H9 (cell line): ENCODE data around the gene SETD7. TPM values are rescaled to one million over a fixed set of nuclear protein-coding genes. Genes with fewer than 3 reads are reported as not detected.

Source experiments
- DNase-seq: peaks from one replicate; pipeline ENCODE4 v3.0.0-alpha.2; 2017
- H2AFZ ChIP-seq: one replicate; pipeline ENCODE4 v1.6.1; 2013; ENCODE audit warnings: mild to moderate bottlenecking, low read length, control low read depth, moderate library complexity
- H2AK5ac ChIP-seq: 2 replicates; pipeline ENCODE4 v1.6.1; 2013; ENCODE audit warnings: low read length, control low read depth, mixed read lengths; ENCODE audit not compliant: insufficient read length
- H2BK120ac ChIP-seq: one replicate; pipeline ENCODE4 v1.6.1; 2013; ENCODE audit warnings: low read depth, mild to moderate bottlenecking, low read length, control low read depth, inconsistent platforms; ENCODE audit not compliant: poor library complexity, severe bottlenecking
- H2BK12ac ChIP-seq: 2 replicates; pipeline ENCODE4 v1.6.1; 2013; ENCODE audit warnings: low read length, control low read depth, mixed read lengths, low read depth; ENCODE audit not compliant: insufficient read length
- H2BK15ac ChIP-seq: 2 replicates; pipeline ENCODE4 v1.6.1; 2013; ENCODE audit warnings: low read depth, low read length, control low read depth
- H2BK20ac ChIP-seq: one replicate; pipeline ENCODE4 v1.6.1; 2013; ENCODE audit warnings: low read depth, mild to moderate bottlenecking, low read length, control low read depth, inconsistent platforms; ENCODE audit not compliant: poor library complexity, severe bottlenecking
- H2BK5ac ChIP-seq: 2 replicates; pipeline ENCODE4 v1.6.1; 2013; ENCODE audit warnings: low read length, control low read depth, mixed read lengths; ENCODE audit not compliant: insufficient read length
- H3K14ac ChIP-seq: 2 replicates; pipeline ENCODE4 v1.6.1; 2013; ENCODE audit warnings: low read length, control low read depth; ENCODE audit not compliant: insufficient read depth
- H3K18ac ChIP-seq: 2 replicates; pipeline ENCODE4 v1.6.1; 2013; ENCODE audit warnings: low read depth, mild to moderate bottlenecking, mixed read lengths, low read length, control low read depth; ENCODE audit not compliant: insufficient read length
- H3K23ac ChIP-seq: 2 replicates; pipeline ENCODE4 v1.6.1; 2013; ENCODE audit warnings: low read length, control low read depth, mixed read lengths, low read depth; ENCODE audit not compliant: insufficient read length
- H3K23me2 ChIP-seq: 2 replicates; pipeline ENCODE4 v1.6.1; 2013; ENCODE audit warnings: low read depth, mild to moderate bottlenecking, mixed read lengths, low read length, control low read depth; ENCODE audit not compliant: insufficient read length, poor library complexity, severe bottlenecking
- H3K27ac ChIP-seq: 2 replicates; pipeline ENCODE4 v1.5.1; 2013; ENCODE audit warnings: low read length, control low read depth, mixed read lengths, low read depth; ENCODE audit not compliant: insufficient read length
- H3K27me3 ChIP-seq: 2 replicates; pipeline ENCODE4 v1.6.1; 2013; ENCODE audit warnings: low read length, control low read depth, inconsistent platforms; ENCODE audit not compliant: insufficient read depth
- H3K4ac ChIP-seq: 2 replicates; pipeline ENCODE4 v1.6.1; 2013; ENCODE audit warnings: low read depth, mild to moderate bottlenecking, control low read depth, inconsistent platforms, low read length, moderate library complexity
- H3K4me1 ChIP-seq: 2 replicates; pipeline ENCODE4 v1.6.1; 2013; ENCODE audit warnings: low read length, control low read depth, inconsistent platforms; ENCODE audit not compliant: insufficient read depth
- H3K4me2 ChIP-seq: 2 replicates; pipeline ENCODE4 v1.6.1; 2013; ENCODE audit warnings: low read length, control low read depth, mixed read lengths; ENCODE audit not compliant: insufficient read length, insufficient read depth
- H3K56ac ChIP-seq: 2 replicates; pipeline ENCODE4 v1.6.1; 2013; ENCODE audit warnings: low read depth, mild to moderate bottlenecking, mixed read lengths, low read length, control low read depth; ENCODE audit not compliant: insufficient read length
- H3K79me1 ChIP-seq: 2 replicates; pipeline ENCODE4 v1.6.1; 2013; ENCODE audit warnings: low read depth, mild to moderate bottlenecking, moderate library complexity, low read length, control low read depth, inconsistent platforms; ENCODE audit not compliant: insufficient read depth, poor library complexity, severe bottlenecking
- H3K79me2 ChIP-seq: 2 replicates; pipeline ENCODE4 v1.6.1; 2013; ENCODE audit warnings: low read length, control low read depth, inconsistent platforms; ENCODE audit not compliant: insufficient read depth
- H3K9ac ChIP-seq: 2 replicates; pipeline ENCODE4 v1.6.1; 2013; ENCODE audit warnings: low read length, control low read depth, mixed read lengths; ENCODE audit not compliant: insufficient read length; ENCODE audit errors: extremely low read depth
- H3K9me3 ChIP-seq: one replicate; pipeline ENCODE4 v1.6.1; 2013; ENCODE audit warnings: low read depth, low read length, inconsistent platforms; ENCODE audit not compliant: control insufficient read depth
- H3T11ph ChIP-seq: one replicate; pipeline ENCODE4 v1.6.1; 2013; ENCODE audit warnings: mild to moderate bottlenecking, low read length, control low read depth, inconsistent platforms
- H4K20me1 ChIP-seq: one replicate; pipeline ENCODE4 v1.6.1; 2013; ENCODE audit not compliant: control insufficient read depth, insufficient read length, insufficient read depth
- H4K5ac ChIP-seq: 2 replicates; pipeline ENCODE4 v1.6.1; 2013; ENCODE audit warnings: low read depth, mild to moderate bottlenecking, mixed read lengths, low read length, control low read depth; ENCODE audit not compliant: insufficient read length
- H4K8ac ChIP-seq: replicated peaks from 2 replicates; pipeline ENCODE4 v1.6.1; 2013; ENCODE audit warnings: low read length, control low read depth, mixed read lengths, low read depth; ENCODE audit not compliant: insufficient read length
- H4K91ac ChIP-seq: 2 replicates; pipeline ENCODE4 v1.6.1; 2013; ENCODE audit warnings: low read depth, mild to moderate bottlenecking, moderate library complexity, mixed read lengths, low read length, control low read depth; ENCODE audit not compliant: insufficient read length
- H3K27ac Mint-ChIP-seq, 3 experiments: 2 replicates in 2 of 3; 3 replicates in 1 of 3; pipeline ENCODE4 v1.8.0; 2020 to 2021; ENCODE audit warnings: mixed read lengths in 3 of 3, mild to moderate bottlenecking in 1 of 3, moderate library complexity in 1 of 3
- H3K27me3 Mint-ChIP-seq: 2 replicates; pipeline ENCODE4 v1.8.0; 2021; ENCODE audit warnings: low read depth, mild to moderate bottlenecking, moderate library complexity, mixed read lengths
- H3K36me3 Mint-ChIP-seq, 3 experiments: 2 replicates in 2 of 3; 3 replicates in 1 of 3; pipeline ENCODE4 v1.8.0; 2020 to 2021; ENCODE audit warnings: low read depth in 3 of 3, mixed read lengths in 3 of 3; ENCODE audit not compliant: insufficient read depth in 1 of 3
- H3K4me1 Mint-ChIP-seq, 2 experiments: 2 replicates each; pipeline ENCODE4 v1.8.0; 2020; ENCODE audit warnings: mixed read lengths in 2 of 2
- H3K4me3 Mint-ChIP-seq, 2 experiments: 2 replicates in 1 of 2; 3 replicates in 1 of 2; pipeline ENCODE4 v1.8.0; 2020 to 2021; ENCODE audit warnings: mild to moderate bottlenecking in 2 of 2, mixed read lengths in 2 of 2, moderate library complexity in 1 of 2
- H3K9me3 Mint-ChIP-seq, 2 experiments: 2 replicates in 1 of 2; 3 replicates in 1 of 2; pipeline ENCODE4 v1.8.0; 2020; ENCODE audit warnings: mild to moderate bottlenecking in 2 of 2, mixed read lengths in 2 of 2, moderate library complexity in 1 of 2
- CTCF ChIP-seq: fragments of 200-600 bp; sonication (generic); conservative IDR thresholded peaks from 3 replicates; pipeline ENCODE4 v1.8.0; 2021; ENCODE audit warnings: antibody characterized with exemption, mild to moderate bottlenecking
- WGBS: extraction: QIAGEN DNeasy Blood & Tissue Kit; methylation state at CpG from one replicate; pipeline ENCODE4 v1.1.7; 2013; ENCODE audit warnings: missing lambda C conversion rate, low lambda C conversion rate, mixed read lengths; ENCODE audit not compliant: insufficient read length; ENCODE audit errors: extremely low coverage; 5-methylcytosine and 5-hydroxymethylcytosine counted together
- total RNA-seq: library from RNA; stranded (reverse); gene quantifications from 2 replicates; pipeline ENCODE4 v1.2.1, GENCODE V29; 2021

The SETD7 gene
- total RNA-seq, 1 experiment from 2014 or later = 1.5 TPM

GRCh38 chr4:139458543-139458942 is 97.5 kb downstream of the SETD7 start:
- H3K14ac ChIP-seq = no peak overlapping the region
- Mint-ChIP-seq H3K4me1 (peaks cover 62 to 65% of the 10 kb centered on the region in 2 experiments), H3K9me3 (0 out of 5 replicates have a peak, but pooled peaks cover 0 to 2% of the 10 kb centered on the region in 2 experiments), H3K27ac (peak overlapping the region; percentile 10 to 76 (median 73); a peak in 2 of 7 replicates), H3K27me3 (no peaks in the 10 kb centered on the region), H3K4me3 (no peak overlapping the region; a peak in 1 of 5 replicates), H3K36me3 (peaks cover 2 to 9% (median 2%) of the 10 kb centered on the region in 3 experiments; a peak in 6 of 7 replicates)
- H2BK15ac ChIP-seq = no peak overlapping the region
- no peak for DNase-seq
- H3K79me2 ChIP-seq = peaks cover 27% of the 10 kb centered on the region; the same call in 1 of the 2 replicates
- H4K91ac ChIP-seq = no peak overlapping the region
- H3K27me3 ChIP-seq = no peaks in the 10 kb centered on the region
- H3K9ac ChIP-seq = no peak overlapping the region
- H2AK5ac ChIP-seq = no peak overlapping the region
- no peaks in the 10 kb centered on the region for H3K9me3 ChIP-seq
- H3K27ac ChIP-seq = no peak overlapping the region
- H3K4me1 ChIP-seq = no peaks in the 10 kb centered on the region; the same call in none of the 2 replicates
- H4K8ac ChIP-seq = no peak overlapping the region
- H3K79me1 ChIP-seq = peaks cover 7% of the 10 kb centered on the region
- no CpG with 5 or more reads among the region's 1 CpG for WGBS
- H3K23ac ChIP-seq = no peak overlapping the region
- H3K56ac ChIP-seq = no peak overlapping the region
- no peak overlapping the region for H3K4me2 ChIP-seq
- TF ChIP-seq CTCF = no peak
- H2BK12ac ChIP-seq = no peak overlapping the region
- peaks cover 12% of the 10 kb centered on the region for H3K23me2 ChIP-seq
- H3K18ac ChIP-seq = no peak overlapping the region
- H2BK5ac ChIP-seq = no peak overlapping the region
- H2AFZ ChIP-seq = no peak overlapping the region
- no peak overlapping the region for H3K4ac ChIP-seq
- no peak overlapping the region for H2BK120ac ChIP-seq
- H4K5ac ChIP-seq = no peak overlapping the region
- H2BK20ac ChIP-seq = no peak overlapping the region
- no peak overlapping the region for H3T11ph ChIP-seq
- no peaks in the 10 kb centered on the region for H4K20me1 ChIP-seq
